ENCODE data around the gene CFAP77.
"Not testable (repeated sequence)": the region's sequence is repeated elsewhere in the genome, so short reads cannot be mapped to it uniquely, and the experiment has no call there.

Gene CFAP77
- long read RNA-seq, donor 1, partial matches to known transcripts = 0 of 1 reads
- long read RNA-seq, donor 1, other reads (novel, unspliced or antisense) = 0 of 1 reads
- long read RNA-seq, donor 2 = 0 reads
- long read RNA-seq, donor 3, partial matches to known transcripts = 0 of 1 reads
- long read RNA-seq, donor 3, other reads (novel, unspliced or antisense) = 0 of 1 reads
- long read RNA-seq, donor 4 = 0 reads
- long read RNA-seq, donor 5 = 0 reads
- long read RNA-seq, donor 6 = 0 reads
- long read RNA-seq, donor 7 = 0 reads
- long read RNA-seq, donor 8 = 0 reads

GRCh38 chr9:132409828-132410528 is at the start of gene CFAP77:
CFAP77 (plus strand) TSS chr9:132410211; CDS start chr9:132410272, 61 bp downstream.
- DNase-seq = peak; percentile 92

- no peak for DNase-seq
These were observed 45.9 kb upstream of the CFAP77 start for GRCh38 chr9:132364068-132364467.

- no peak for DNase-seq
These were observed 44.0 kb upstream of the CFAP77 start for GRCh38 chr9:132365986-132366385.

- no peak for DNase-seq
These were observed 43.5 kb upstream of the CFAP77 start for GRCh38 chr9:132366481-132366880.

GRCh38 chr9:132367613-132368313 is 42.2 kb upstream of the CFAP77 start:
- DNase-seq = no peak

- DNase-seq = no peak
These were observed 40.6 kb upstream of the CFAP77 start for GRCh38 chr9:132369421-132369820.

GRCh38 chr9:132370592-132370991 is 39.4 kb upstream of the CFAP77 start:
- DNase-seq = no peak

GRCh38 chr9:132372177-132373095 is 37.6 kb upstream of the CFAP77 start:
- no peak for DNase-seq

- not testable (repeated sequence) for DNase-seq
These were observed 32.2 kb upstream of the CFAP77 start for GRCh38 chr9:132377769-132378168.

GRCh38 chr9:132378416-132378815 is 31.6 kb upstream of the CFAP77 start:
- DNase-seq = not testable (repeated sequence)

- DNase-seq = no peak
These were observed 28.0 kb upstream of the CFAP77 start for GRCh38 chr9:132381966-132382541.

- DNase-seq = no peak
These were observed 26.5 kb upstream of the CFAP77 start for GRCh38 chr9:132383462-132383883.

- no peak for DNase-seq
These were observed 25.6 kb upstream of the CFAP77 start for GRCh38 chr9:132384376-132384775.

GRCh38 chr9:132387133-132387532 is 22.9 kb upstream of the CFAP77 start:
- DNase-seq = no peak

- no peak for DNase-seq
These were observed 19.0 kb upstream of the CFAP77 start for GRCh38 chr9:132390966-132391365.

- no peak for DNase-seq
These were observed 18.6 kb upstream of the CFAP77 start for GRCh38 chr9:132391449-132391848.

GRCh38 chr9:132395560-132395959 is 14.5 kb upstream of the CFAP77 start:
- no peak for DNase-seq

- peak; percentile 50 for DNase-seq
These were observed 8.2 kb upstream of the CFAP77 start for GRCh38 chr9:132401824-132402223.

GRCh38 chr9:132404228-132404881 is 5.7 kb upstream of the CFAP77 start:
- DNase-seq = no peak

- peak; percentile 67 for DNase-seq
These were observed 3.4 kb upstream of the CFAP77 start, which contains the start of gene TTF1 for GRCh38 chr9:132406554-132407122. TTF1 (minus strand) TSS chr9:132406840; CDS start chr9:132402821, 4,019 bp downstream.

GRCh38 chr9:132407196-132407595 is 2.8 kb upstream of the CFAP77 start:
- no peak for DNase-seq

Data from right kidney (tissue), 9 donors.